GM12864 (cell line): ENCODE measurements around the gene RMP24.

ENCODE experiments used
- DNase-seq: peaks from one replicate; pipeline ENCODE4 v3.0.0-alpha.2; 2011; ENCODE audit warnings: low read depth
- H3K4me3 ChIP-seq: 2 replicates; pipeline ENCODE4 v1.5.1; 2011; ENCODE audit warnings: mild to moderate bottlenecking, low read depth, low read length, control low read depth
- CTCF ChIP-seq: IDR thresholded peaks from 2 replicates; pipeline ENCODE4 v1.5.1; 2011; ENCODE audit warnings: low read depth, mild to moderate bottlenecking, moderate library complexity, low read length, control low read depth, inconsistent platforms; ENCODE audit errors: missing control alignments

RMP24 gene

GRCh38 chr18:35972197-35973000 is at the start of gene RMP24:
Gene RMP24, plus strand, starts transcription at chr18:35972679.
- peak; percentile 91 for DNase-seq
- no peak for TF ChIP-seq CTCF
- peak within 1 kb of the TSS; percentile 80 for H3K4me3 ChIP-seq

GRCh38 chr18:35923939-35924684 is 48.4 kb upstream of the RMP24 start:
- no peak for DNase-seq
- H3K4me3 ChIP-seq = no peak overlapping the region
- TF ChIP-seq CTCF = no peak

GRCh38 chr18:35926884-35927283 is 45.6 kb upstream of the RMP24 start:
- no peak for TF ChIP-seq CTCF
- H3K4me3 ChIP-seq = no peak overlapping the region
- DNase-seq = no peak

GRCh38 chr18:35927430-35927829 is 45.0 kb upstream of the RMP24 start:
- H3K4me3 ChIP-seq = no peak overlapping the region
- DNase-seq = no peak
- TF ChIP-seq CTCF = no peak

GRCh38 chr18:35933982-35934381 is 38.5 kb upstream of the RMP24 start:
- DNase-seq = no peak

GRCh38 chr18:35934891-35935290 is 37.6 kb upstream of the RMP24 start:
- TF ChIP-seq CTCF = no peak
- H3K4me3 ChIP-seq = no peak overlapping the region
- no peak for DNase-seq

More at GRCh38 chr18:35933982-35934381, 38.5 kb upstream of the RMP24 start:
- no peak overlapping the region for H3K4me3 ChIP-seq
- TF ChIP-seq CTCF = no peak
